Left ventricle myocardium inferior (tissue), 1 donor: ENCODE measurements around the gene PCAT6. TPM values are rescaled to one million over a fixed set of nuclear protein-coding genes. Genes with fewer than 3 reads are reported as not detected.
"Not testable (repeated sequence)": the region's sequence is repeated elsewhere in the genome, so short reads cannot be mapped to it uniquely, and the experiment has no call there.

ENCODE experiments used
- DNase-seq: peaks from one replicate; pipeline ENCODE4 v3.0.0-alpha.2; 2020
- H3K27ac ChIP-seq: fragments of 200-600 bp; replicated peaks from 2 replicates; pipeline ENCODE4 v1.8.0; 2021
- H3K27me3 ChIP-seq: fragments of 200-600 bp; 2 replicates; pipeline ENCODE4 v1.8.0; 2021; ENCODE audit warnings: low read depth
- H3K36me3 ChIP-seq: fragments of 200-600 bp; 2 replicates; pipeline ENCODE4 v1.8.0; 2021
- H3K4me1 ChIP-seq: fragments of 200-600 bp; 2 replicates; pipeline ENCODE4 v1.8.0; 2021
- H3K4me3 ChIP-seq: fragments of 200-600 bp; 2 replicates; pipeline ENCODE4 v1.8.0; 2021; ENCODE audit warnings: mild to moderate bottlenecking, moderate library complexity
- H3K9me3 ChIP-seq: fragments of 200-600 bp; replicated peaks from 2 replicates; pipeline ENCODE4 v1.8.0; 2021
- intact Hi-C: fragments of 100-400 bp; cut with micrococcal nuclease; formaldehyde crosslinking; loops from one replicate; pipeline ENCODE4 v1.11.0; 2022
- total RNA-seq: library from RNA; stranded (reverse); fragmentation: NEBNext Ultra II Directional; extraction: Animal tissue kit (Norgen Biotek cat#: 25700); gene quantifications from one replicate; pipeline ENCODE4 v1.2.1, GENCODE V29; 2021
- TF ChIP-seq, protein P1 (sequence below): fragments of 200-600 bp; IDR thresholded peaks from 2 replicates; pipeline ENCODE4 v1.8.0; 2021; ENCODE audit warnings: antibody characterized with exemption, mild to moderate bottlenecking, borderline replicate concordance
- donor health status: DM: no; HTN: yes; CAD: no; lungs with severe emphysema.

PCAT6 gene
- total RNA-seq, 1 donor from 2014 or later: 1.0 TPM

DNA sequence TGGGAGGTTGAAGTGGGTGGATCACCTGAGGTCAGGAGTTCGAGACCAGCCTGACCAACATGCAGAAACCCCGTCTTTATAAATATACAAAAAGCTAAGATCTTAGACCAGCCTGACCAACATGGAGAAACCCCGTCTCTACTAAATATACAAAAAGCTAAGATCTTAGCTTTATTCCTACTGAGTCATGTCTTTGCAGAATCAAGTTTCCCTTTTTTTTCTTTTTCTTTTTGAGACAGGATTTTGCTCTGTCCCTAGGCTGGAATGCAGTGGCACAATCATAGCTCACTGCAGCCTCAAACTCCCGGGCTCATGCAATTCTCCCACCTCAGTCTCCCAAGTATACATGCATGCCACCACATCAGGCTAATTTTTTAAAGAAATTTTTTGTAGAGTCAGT, 23.9 kb upstream of the PCAT6 start:
- no peak overlapping the region for H3K4me3 ChIP-seq
- no peaks in the 10 kb centered on the region for H3K36me3 ChIP-seq
- TF ChIP-seq, protein P1, sequence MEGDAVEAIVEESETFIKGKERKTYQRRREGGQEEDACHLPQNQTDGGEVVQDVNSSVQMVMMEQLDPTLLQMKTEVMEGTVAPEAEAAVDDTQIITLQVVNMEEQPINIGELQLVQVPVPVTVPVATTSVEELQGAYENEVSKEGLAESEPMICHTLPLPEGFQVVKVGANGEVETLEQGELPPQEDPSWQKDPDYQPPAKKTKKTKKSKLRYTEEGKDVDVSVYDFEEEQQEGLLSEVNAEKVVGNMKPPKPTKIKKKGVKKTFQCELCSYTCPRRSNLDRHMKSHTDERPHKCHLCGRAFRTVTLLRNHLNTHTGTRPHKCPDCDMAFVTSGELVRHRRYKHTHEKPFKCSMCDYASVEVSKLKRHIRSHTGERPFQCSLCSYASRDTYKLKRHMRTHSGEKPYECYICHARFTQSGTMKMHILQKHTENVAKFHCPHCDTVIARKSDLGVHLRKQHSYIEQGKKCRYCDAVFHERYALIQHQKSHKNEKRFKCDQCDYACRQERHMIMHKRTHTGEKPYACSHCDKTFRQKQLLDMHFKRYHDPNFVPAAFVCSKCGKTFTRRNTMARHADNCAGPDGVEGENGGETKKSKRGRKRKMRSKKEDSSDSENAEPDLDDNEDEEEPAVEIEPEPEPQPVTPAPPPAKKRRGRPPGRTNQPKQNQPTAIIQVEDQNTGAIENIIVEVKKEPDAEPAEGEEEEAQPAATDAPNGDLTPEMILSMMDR: no peak
- H3K27me3 ChIP-seq: no peaks in the 10 kb centered on the region
- no peaks in the 10 kb centered on the region for H3K9me3 ChIP-seq
- no peak for DNase-seq
- intact Hi-C loops: no loop called here
- H3K4me1 ChIP-seq: peaks cover 30% of the 10 kb centered on the region
- H3K27ac ChIP-seq: no peak overlapping the region

DNA sequence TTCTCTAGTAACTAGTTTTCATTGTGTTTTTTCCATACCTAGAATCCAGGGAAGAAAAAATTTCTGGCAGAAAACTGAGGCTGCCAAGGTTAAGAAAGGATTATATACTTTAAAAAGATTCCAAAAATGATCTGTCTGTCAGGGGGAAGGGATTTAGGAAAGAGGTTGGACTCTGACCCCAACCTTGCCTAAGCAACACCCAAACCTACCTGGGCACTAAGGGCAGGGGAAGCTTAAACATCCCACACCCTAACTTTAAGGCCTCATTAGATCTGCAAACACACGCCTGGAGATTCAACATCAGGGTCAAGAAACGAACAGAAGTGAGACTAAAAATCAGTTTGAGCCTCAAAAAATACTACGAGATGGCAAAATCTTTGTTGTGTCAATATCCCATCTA, 22.0 kb upstream of the PCAT6 start:
- H3K27me3 ChIP-seq: no peaks in the 10 kb centered on the region
- H3K36me3 ChIP-seq: no peaks in the 10 kb centered on the region
- H3K9me3 ChIP-seq: no peaks in the 10 kb centered on the region
- H3K4me1 ChIP-seq: peaks cover 32% of the 10 kb centered on the region
- TF ChIP-seq, protein P1: no peak
- no peak for DNase-seq
- no peak overlapping the region for H3K27ac ChIP-seq
- intact Hi-C loops: no loop called here
- H3K4me3 ChIP-seq: no peak overlapping the region

DNA sequence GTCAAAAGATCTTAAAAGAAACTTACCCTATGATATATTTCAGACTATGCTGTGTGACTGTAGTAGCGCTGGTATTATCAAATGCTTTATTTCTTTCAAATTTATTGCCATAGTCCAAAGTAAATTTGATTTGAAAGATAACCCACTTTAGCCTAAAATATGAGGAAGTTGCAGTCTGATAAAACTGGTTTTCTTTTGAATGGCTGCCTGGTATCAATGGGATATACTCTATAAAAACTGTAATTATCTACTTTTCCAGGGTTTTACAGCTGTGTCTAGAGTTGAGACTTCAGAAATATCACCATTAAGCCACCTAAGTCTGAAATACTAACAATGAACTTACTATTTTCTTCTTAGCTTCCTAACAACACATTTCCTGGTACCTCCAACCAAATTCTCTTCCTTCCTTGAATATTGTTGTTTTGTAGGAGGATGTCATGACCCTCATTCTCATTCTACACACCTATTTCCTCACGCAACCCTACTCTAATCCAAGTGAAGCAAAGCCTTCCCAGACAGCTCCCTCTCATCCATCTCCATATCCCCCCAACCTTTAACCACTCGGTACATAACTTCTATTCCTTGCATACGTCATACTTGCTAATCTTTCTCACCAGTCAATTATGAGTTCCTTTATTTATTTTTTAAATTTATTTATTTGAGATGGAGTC, 19.5 kb upstream of the PCAT6 start:
- TF ChIP-seq, protein P1: no peak
- H3K9me3 ChIP-seq: no peaks in the 10 kb centered on the region
- peaks cover 40% of the 10 kb centered on the region for H3K4me1 ChIP-seq
- intact Hi-C loops: no loop called here
- H3K36me3 ChIP-seq: no peaks in the 10 kb centered on the region
- no peak overlapping the region for H3K4me3 ChIP-seq
- no peak overlapping the region for H3K27ac ChIP-seq
- H3K27me3 ChIP-seq: no peaks in the 10 kb centered on the region
- DNase-seq: no peak

DNA sequence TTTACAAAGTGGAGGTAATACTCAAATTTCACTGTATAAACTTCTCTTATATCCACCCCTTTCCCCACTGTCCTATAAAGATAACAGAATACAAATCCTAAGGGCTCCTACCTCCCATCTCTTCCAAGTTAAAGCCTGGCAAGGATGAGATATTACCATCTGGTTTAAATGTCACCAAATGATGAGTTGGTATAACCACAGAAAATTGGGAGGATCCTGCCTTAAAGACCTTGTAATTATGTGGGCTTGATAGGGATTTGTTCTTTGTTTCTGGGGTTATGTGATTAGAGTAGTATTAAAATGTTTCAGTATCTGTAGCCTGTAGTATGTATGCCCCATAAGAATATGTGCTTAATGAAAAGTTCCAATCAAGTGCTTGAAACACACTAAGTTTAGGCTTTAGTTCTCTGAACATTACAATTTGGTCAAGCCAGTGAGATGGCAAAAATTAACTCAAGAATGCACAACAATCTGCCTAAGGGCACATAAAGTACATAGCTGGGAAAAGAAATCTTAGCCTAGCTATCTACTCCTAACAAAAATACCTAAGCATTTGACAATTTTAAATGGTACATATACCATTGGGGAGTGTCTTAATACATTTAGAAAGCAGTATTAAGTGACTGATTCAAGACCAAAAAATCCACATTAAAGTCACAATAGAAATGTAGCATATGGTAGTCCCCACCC, 16.6 kb upstream of the PCAT6 start:
- Histone ChIP-seq H3K4me1 (peaks cover 44% of the 10 kb centered on the region), H3K9me3 (no peaks in the 10 kb centered on the region), H3K4me3 (no peak overlapping the region), H3K36me3 (no peaks in the 10 kb centered on the region), H3K27me3 (no peaks in the 10 kb centered on the region), H3K27ac (no peak overlapping the region)
- DNase-seq: no peak
- intact Hi-C loops: no loop called here
- TF ChIP-seq, protein P1: no peak

DNA sequence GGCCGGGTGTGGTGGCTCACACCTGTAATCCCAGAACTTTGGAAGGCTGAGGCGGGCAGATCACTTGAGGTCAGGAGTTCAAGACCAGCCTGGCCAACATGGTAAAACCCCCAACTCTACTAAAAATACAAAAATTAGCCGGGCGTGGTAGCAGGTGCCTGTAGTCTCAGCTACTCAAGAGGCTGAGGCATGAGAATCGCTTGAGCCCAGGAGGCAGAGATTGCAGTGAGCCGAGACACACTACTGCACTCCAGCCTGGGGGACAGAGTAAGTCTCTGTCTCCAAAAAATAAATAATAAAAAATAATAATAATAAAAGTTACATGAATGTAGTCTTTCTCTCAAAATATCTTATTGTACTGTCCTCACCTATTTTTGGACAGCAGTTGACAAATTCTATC, 15.8 kb upstream of the PCAT6 start:
- intact Hi-C loops: not testable (repeated sequence)

DNA sequence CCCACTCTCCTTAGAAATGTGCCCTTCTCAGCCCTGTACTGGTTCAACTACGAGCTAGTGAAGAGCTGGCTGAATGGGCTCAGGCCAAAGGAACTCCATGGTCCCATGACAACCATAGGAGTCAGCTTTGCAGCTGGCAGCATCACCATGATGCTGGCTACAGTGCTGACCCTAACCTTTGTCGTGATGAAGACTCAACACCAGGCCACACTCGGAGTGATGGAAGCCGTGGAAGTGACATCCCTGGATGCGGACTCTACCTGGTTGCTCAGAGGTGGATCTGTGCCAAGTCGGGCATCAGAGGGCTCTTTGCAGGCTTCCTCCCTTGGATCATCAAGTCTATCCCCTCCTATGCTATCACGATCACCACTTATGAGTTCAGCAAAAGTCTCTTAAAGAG, 14.1 kb upstream of the PCAT6 start:
- Histone ChIP-seq H3K4me3 (no peak overlapping the region), H3K27ac (no peak overlapping the region), H3K4me1 (peaks cover 24% of the 10 kb centered on the region), H3K27me3 (no peaks in the 10 kb centered on the region), H3K9me3 (no peaks in the 10 kb centered on the region), H3K36me3 (no peaks in the 10 kb centered on the region)
- intact Hi-C loops: no loop called here
- DNase-seq: no peak
- TF ChIP-seq, protein P1: no peak

More for the DNA sequence above, 15.8 kb upstream of the PCAT6 start:
- not testable (repeated sequence) for H3K27me3 ChIP-seq, H3K4me3 ChIP-seq, H3K9me3 ChIP-seq, H3K36me3 ChIP-seq, DNase-seq, H3K27ac ChIP-seq
- peaks cover 42% of the 10 kb centered on the region for H3K4me1 ChIP-seq
